HepG2 (cell line): ENCODE measurements around the gene THADA. TPM values are rescaled to one million over a fixed set of nuclear protein-coding genes. Genes with fewer than 3 reads are reported as not detected.

Source experiments
- ELF1 ChIP-seq: sonication (generic); formaldehyde crosslinking; IDR thresholded peaks from 2 replicates; pipeline ENCODE4 v1.4.0; 2020; ENCODE audit warnings: missing genetic modification reagents
- FOXJ3 ChIP-seq: sonication (generic); formaldehyde crosslinking; IDR thresholded peaks from 2 replicates; pipeline ENCODE4 v1.4.0; 2020; ENCODE audit warnings: missing genetic modification reagents, mild to moderate bottlenecking, borderline replicate concordance
- FOXM1 ChIP-seq: sonication (generic); formaldehyde crosslinking; IDR thresholded peaks from 2 replicates; pipeline ENCODE4 v1.5.0; 2020; ENCODE audit warnings: missing genetic modification reagents
- HDAC1 ChIP-seq: sonication (generic); formaldehyde crosslinking; IDR thresholded peaks from 2 replicates; pipeline ENCODE4 v1.5.1; 2020; ENCODE audit warnings: mild to moderate bottlenecking, missing genetic modification reagents
- ISX ChIP-seq: sonication (generic); formaldehyde crosslinking; conservative IDR thresholded peaks from 2 replicates; pipeline ENCODE4 v1.5.0; 2020; ENCODE audit warnings: missing genetic modification reagents
- KDM5A ChIP-seq: fragments of 200-600 bp; sonication (generic); IDR thresholded peaks from 2 replicates; pipeline ENCODE4 v1.7.0; 2018; ENCODE audit warnings: antibody characterized with exemption, mild to moderate bottlenecking, low read length, borderline replicate concordance
- KLF11 ChIP-seq: IDR thresholded peaks from 2 replicates; pipeline ENCODE4 v1.6.1; 2016; ENCODE audit warnings: missing compliant biosample characterization
- KLF16 ChIP-seq, 2 experiments: sonication (generic) in 1 of 2; formaldehyde crosslinking in 1 of 2; IDR thresholded peaks; 2 replicates each; pipeline versions ENCODE4 v1.6.1 to v1.8.0; 2016 to 2023; ENCODE audit warnings: missing genetic modification reagents in 2 of 2, missing compliant biosample characterization in 1 of 2
- KMT2A ChIP-seq: sonication (generic); formaldehyde crosslinking; IDR thresholded peaks from 2 replicates; pipeline ENCODE4 v1.4.0; 2020; ENCODE audit warnings: missing genetic modification reagents
- MED8 ChIP-seq: sonication (generic); formaldehyde crosslinking; IDR thresholded peaks from 2 replicates; pipeline ENCODE4 v1.8.1; 2023; ENCODE audit warnings: mild to moderate bottlenecking, missing genetic modification reagents; ENCODE audit not compliant: insufficient replicate concordance
- NFIC ChIP-seq: IDR thresholded peaks from 2 replicates; pipeline ENCODE4 v1.6.1; 2012; ENCODE audit warnings: mild to moderate bottlenecking, low read length, inconsistent platforms
- RBM39 ChIP-seq: fragments of 200-400 bp; formaldehyde crosslinking; IDR thresholded peaks from one replicate; pipeline ENCODE4 v1.6.1; 2018; ENCODE audit warnings: antibody characterized with exemption, mild to moderate bottlenecking, low read depth, low read length; ENCODE audit not compliant: poor library complexity, severe bottlenecking
- SMARCC2 ChIP-seq: fragments of 450-650 bp; IDR thresholded peaks from 2 replicates; pipeline ENCODE4 v1.6.1; 2017; ENCODE audit warnings: antibody characterized with exemption, mild to moderate bottlenecking
- SOX13 ChIP-seq, 3 experiments: fragments of 450-650 bp in 1 of 3; sonication (generic) in 1 of 3; formaldehyde crosslinking in 1 of 3; IDR thresholded peaks in 2 of 3; conservative IDR thresholded peaks in 1 of 3; 2 replicates each; pipeline versions ENCODE4 v1.5.0 to v1.6.1; 2016 to 2020; ENCODE audit warnings: antibody characterized with exemption in 1 of 3, mild to moderate bottlenecking in 1 of 3, missing compliant biosample characterization in 1 of 3, missing genetic modification reagents in 1 of 3, moderate library complexity in 1 of 3
- SSRP1 ChIP-seq: IDR thresholded peaks from 2 replicates; pipeline ENCODE4 v1.6.1; 2016; ENCODE audit warnings: control low read depth
- TBX3 ChIP-seq: fragments of 450-650 bp; IDR thresholded peaks from 2 replicates; pipeline ENCODE4 v1.6.1; 2017; ENCODE audit warnings: antibody characterized with exemption, mild to moderate bottlenecking, inconsistent platforms, borderline replicate concordance
- ZBTB3 ChIP-seq: sonication (generic); formaldehyde crosslinking; IDR thresholded peaks from 2 replicates; pipeline ENCODE4 v1.4.0; 2020; ENCODE audit warnings: low read depth, mild to moderate bottlenecking, moderate library complexity, missing genetic modification reagents, borderline replicate concordance
- ZNF205 ChIP-seq: IDR thresholded peaks from 2 replicates; pipeline ENCODE4 v1.6.1; 2018; ENCODE audit warnings: missing biosample characterization, missing genetic modification reagents
- ZNF724P ChIP-seq: sonication (generic); formaldehyde crosslinking; IDR thresholded peaks from 2 replicates; pipeline ENCODE4 v1.8.0; 2022; ENCODE audit warnings: missing genetic modification reagents, borderline replicate concordance
- ZNF781 ChIP-seq: sonication (generic); formaldehyde crosslinking; IDR thresholded peaks from 2 replicates; pipeline ENCODE4 v1.5.1; 2020; ENCODE audit warnings: borderline replicate concordance, mild to moderate bottlenecking, missing genetic modification reagents; ENCODE audit errors: not compliant biosample characterization
- ZNF816 ChIP-seq: sonication (generic); formaldehyde crosslinking; IDR thresholded peaks from 2 replicates; pipeline ENCODE4 v1.8.0; 2022; ENCODE audit warnings: missing genetic modification reagents, mild to moderate bottlenecking, borderline replicate concordance
- polyA plus RNA-seq, 8 experiments: library from polyadenylated mRNA; depleted of rRNA in 3 of 8; stranded (reverse) in 7 of 8; unstranded in 1 of 8; fragments of >200 nt; fragmentation: Illumina TruSeq in 4 of 8; extraction: Trizol in 4 of 8; gene quantifications; 2 replicates each; pipeline versions ENCODE4 v1.2.1 to v1.2.3, GENCODE V29; 2011 to 2016; ENCODE audit warnings: low read depth in 4 of 8, missing spikeins in 1 of 8, mixed read lengths in 1 of 8; ENCODE audit not compliant: insufficient read depth in 1 of 8
- total RNA-seq, 5 experiments: library from RNA; depleted of rRNA; stranded (reverse); fragments of >200 nt; fragmentation: Illumina TruSeq; extraction: Trizol; gene quantifications; 2 replicates each; pipeline ENCODE4 v1.2.3, GENCODE V29; 2016; ENCODE audit warnings: low read depth in 1 of 5
- TF ChIP-seq, protein P1 (sequence below): IDR thresholded peaks from 2 replicates; pipeline ENCODE4 v1.6.1; 2016; ENCODE audit warnings: low read depth, control low read depth
- TF ChIP-seq, protein P2 (sequence below): IDR thresholded peaks from 2 replicates; pipeline ENCODE4 v1.6.1; 2016
- TF ChIP-seq, protein P3 (sequence below): sonication (generic); formaldehyde crosslinking; IDR thresholded peaks from 2 replicates; pipeline ENCODE4 v1.4.0; 2020; ENCODE audit warnings: mild to moderate bottlenecking, missing genetic modification reagents
- TF ChIP-seq, protein P4 (sequence below): sonication (generic); formaldehyde crosslinking; IDR thresholded peaks from 2 replicates; pipeline ENCODE4 v1.8.0; 2022; ENCODE audit warnings: mild to moderate bottlenecking, missing genetic modification reagents; ENCODE audit not compliant: insufficient replicate concordance

Gene THADA
- total and polyA plus RNA-seq, 2 of the 13 experiments (the other 11 are each of a cell fraction or from before 2014, with no cell fraction given) = 12.7 to 21.7 TPM

DNA sequence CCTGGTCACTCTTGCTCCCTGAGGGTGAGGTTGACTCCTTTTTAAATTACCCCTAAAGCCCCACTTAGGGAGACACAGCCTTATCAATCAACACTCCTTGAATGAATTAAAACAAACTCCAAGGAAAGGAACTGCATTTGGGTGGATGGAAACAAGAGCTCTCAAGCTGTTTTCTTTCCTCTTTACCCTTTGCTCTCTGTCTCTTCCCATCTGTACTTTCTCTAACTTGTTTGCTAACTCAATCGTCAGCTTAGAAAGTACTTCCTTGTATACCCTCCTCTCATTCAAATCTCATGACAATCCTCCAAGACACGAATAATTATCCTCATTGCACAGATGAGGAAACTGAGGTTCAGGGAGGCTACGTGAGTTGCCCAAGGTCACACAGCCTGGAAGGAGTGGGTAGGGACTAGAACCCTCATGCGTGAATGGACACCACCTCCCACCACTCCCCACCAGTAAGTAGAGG, 402.2 kb downstream of the THADA start (continued):
- TF ChIP-seq, protein P1, sequence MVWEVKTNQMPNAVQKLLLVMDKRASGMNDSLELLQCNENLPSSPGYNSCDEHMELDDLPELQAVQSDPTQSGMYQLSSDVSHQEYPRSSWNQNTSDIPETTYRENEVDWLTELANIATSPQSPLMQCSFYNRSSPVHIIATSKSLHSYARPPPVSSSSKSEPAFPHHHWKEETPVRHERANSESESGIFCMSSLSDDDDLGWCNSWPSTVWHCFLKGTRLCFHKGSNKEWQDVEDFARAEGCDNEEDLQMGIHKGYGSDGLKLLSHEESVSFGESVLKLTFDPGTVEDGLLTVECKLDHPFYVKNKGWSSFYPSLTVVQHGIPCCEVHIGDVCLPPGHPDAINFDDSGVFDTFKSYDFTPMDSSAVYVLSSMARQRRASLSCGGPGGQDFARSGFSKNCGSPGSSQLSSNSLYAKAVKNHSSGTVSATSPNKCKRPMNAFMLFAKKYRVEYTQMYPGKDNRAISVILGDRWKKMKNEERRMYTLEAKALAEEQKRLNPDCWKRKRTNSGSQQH (CRISPR knock-in tag) = no peak
- TF ChIP-seq ELF1 (CRISPR knock-in tag) (no peak), SOX13 (IDR thresholded peaks at IDR 0.05) (no peak), SOX13 (CRISPR knock-in tag; conservative IDR thresholded peaks at IDR 0.05 in 1 of 2, IDR thresholded peaks at IDR 0.05 in 1 of 2) (no peak), KDM5A (no peak), SMARCC2 (no peak), ZNF781 (CRISPR knock-in tag) (no peak), KMT2A (CRISPR knock-in tag) (no peak), TBX3 (no peak), MED8 (no peak), NFIC (no peak), SSRP1 (CRISPR knock-in tag) (no peak; the same call in 1 of the 2 replicates), FOXM1 (CRISPR knock-in tag) (no peak), ZNF816 (CRISPR knock-in tag) (no peak), ZNF205 (peak; percentile 59), ZNF724P (no peak), HDAC1 (no peak), ISX (CRISPR knock-in tag) (no peak), ZBTB3 (peak; percentile 37; the same call in 1 of the 2 replicates), KLF16 (CRISPR knock-in tag; IDR thresholded peaks at IDR 0.05) (no peak), FOXJ3 (CRISPR knock-in tag) (no peak), RBM39 (no peak), KLF11 (CRISPR knock-in tag) (no peak)
- TF ChIP-seq, protein P2, sequence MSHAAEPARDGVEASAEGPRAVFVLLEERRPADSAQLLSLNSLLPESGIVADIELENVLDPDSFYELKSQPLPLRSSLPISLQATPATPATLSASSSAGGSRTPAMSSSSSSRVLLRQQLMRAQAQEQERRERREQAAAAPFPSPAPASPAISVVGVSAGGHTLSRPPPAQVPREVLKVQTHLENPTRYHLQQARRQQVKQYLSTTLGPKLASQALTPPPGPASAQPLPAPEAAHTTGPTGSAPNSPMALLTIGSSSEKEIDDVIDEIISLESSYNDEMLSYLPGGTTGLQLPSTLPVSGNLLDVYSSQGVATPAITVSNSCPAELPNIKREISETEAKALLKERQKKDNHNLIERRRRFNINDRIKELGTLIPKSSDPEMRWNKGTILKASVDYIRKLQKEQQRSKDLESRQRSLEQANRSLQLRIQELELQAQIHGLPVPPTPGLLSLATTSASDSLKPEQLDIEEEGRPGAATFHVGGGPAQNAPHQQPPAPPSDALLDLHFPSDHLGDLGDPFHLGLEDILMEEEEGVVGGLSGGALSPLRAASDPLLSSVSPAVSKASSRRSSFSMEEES (CRISPR knock-in tag) = no peak
- TF ChIP-seq, protein P3, sequence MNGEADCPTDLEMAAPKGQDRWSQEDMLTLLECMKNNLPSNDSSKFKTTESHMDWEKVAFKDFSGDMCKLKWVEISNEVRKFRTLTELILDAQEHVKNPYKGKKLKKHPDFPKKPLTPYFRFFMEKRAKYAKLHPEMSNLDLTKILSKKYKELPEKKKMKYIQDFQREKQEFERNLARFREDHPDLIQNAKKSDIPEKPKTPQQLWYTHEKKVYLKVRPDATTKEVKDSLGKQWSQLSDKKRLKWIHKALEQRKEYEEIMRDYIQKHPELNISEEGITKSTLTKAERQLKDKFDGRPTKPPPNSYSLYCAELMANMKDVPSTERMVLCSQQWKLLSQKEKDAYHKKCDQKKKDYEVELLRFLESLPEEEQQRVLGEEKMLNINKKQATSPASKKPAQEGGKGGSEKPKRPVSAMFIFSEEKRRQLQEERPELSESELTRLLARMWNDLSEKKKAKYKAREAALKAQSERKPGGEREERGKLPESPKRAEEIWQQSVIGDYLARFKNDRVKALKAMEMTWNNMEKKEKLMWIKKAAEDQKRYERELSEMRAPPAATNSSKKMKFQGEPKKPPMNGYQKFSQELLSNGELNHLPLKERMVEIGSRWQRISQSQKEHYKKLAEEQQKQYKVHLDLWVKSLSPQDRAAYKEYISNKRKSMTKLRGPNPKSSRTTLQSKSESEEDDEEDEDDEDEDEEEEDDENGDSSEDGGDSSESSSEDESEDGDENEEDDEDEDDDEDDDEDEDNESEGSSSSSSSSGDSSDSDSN (CRISPR knock-in tag) = no peak
- TF ChIP-seq, protein P4, sequence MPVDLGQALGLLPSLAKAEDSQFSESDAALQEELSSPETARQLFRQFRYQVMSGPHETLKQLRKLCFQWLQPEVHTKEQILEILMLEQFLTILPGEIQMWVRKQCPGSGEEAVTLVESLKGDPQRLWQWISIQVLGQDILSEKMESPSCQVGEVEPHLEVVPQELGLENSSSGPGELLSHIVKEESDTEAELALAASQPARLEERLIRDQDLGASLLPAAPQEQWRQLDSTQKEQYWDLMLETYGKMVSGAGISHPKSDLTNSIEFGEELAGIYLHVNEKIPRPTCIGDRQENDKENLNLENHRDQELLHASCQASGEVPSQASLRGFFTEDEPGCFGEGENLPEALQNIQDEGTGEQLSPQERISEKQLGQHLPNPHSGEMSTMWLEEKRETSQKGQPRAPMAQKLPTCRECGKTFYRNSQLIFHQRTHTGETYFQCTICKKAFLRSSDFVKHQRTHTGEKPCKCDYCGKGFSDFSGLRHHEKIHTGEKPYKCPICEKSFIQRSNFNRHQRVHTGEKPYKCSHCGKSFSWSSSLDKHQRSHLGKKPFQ (CRISPR knock-in tag) = peak; percentile 16
